Fibroblast of lung (primary cell): Measurements from ENCODE around the gene DKC1.

ENCODE experiments used
- EZH2 ChIP-seq: IDR thresholded peaks from 2 replicates; pipeline ENCODE4 v1.5.1; 2012; ENCODE audit warnings: low read length, control low read depth, mild to moderate bottlenecking; ENCODE audit errors: missing control alignments
- TF ChIP-seq, protein P1 (sequence below), 2 donors: IDR thresholded peaks in 1 of 2; conservative IDR thresholded peaks in 1 of 2; 1 replicate in 1 of 2; 2 replicates in 1 of 2; pipeline ENCODE4 v1.5.1; 2011 to 2012; ENCODE audit warnings: low read length in 2 of 2, control low read depth in 1 of 2, inconsistent platforms in 1 of 2, low read depth in 1 of 2, mild to moderate bottlenecking in 1 of 2

DNA sequence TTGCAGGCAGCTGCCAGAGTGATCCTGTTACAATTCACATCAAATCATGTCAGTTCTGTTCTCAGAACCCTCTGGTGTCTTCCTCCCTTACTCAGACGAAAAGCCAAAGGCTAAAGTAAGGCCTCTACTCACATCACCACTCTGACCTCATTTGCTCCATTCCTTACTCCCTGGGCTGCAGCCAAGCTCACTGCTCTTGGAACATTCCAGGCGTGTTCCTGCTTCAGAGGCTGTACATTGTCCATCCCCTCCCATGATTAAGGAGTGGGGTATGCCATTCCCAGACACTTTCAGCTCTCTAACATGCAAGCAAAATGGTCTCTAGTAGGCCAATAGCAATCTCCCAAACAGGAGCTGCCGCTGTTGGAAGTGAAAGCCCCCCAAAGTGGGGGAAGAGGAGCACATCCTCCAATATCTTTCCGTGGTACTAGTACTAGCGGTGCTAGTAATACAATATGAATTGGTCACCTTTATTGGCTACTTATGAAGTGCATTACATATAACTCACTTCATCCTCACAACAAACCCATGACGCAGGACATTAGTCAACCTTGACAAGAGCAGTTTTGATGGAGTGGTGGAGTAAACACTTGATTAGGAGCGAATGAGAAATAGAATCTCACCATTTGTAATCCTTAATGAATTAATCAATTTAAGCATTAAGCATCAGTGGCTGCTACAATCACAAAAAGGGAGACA is 26.8 kb upstream of the DKC1 start:
- TF ChIP-seq, protein P1, sequence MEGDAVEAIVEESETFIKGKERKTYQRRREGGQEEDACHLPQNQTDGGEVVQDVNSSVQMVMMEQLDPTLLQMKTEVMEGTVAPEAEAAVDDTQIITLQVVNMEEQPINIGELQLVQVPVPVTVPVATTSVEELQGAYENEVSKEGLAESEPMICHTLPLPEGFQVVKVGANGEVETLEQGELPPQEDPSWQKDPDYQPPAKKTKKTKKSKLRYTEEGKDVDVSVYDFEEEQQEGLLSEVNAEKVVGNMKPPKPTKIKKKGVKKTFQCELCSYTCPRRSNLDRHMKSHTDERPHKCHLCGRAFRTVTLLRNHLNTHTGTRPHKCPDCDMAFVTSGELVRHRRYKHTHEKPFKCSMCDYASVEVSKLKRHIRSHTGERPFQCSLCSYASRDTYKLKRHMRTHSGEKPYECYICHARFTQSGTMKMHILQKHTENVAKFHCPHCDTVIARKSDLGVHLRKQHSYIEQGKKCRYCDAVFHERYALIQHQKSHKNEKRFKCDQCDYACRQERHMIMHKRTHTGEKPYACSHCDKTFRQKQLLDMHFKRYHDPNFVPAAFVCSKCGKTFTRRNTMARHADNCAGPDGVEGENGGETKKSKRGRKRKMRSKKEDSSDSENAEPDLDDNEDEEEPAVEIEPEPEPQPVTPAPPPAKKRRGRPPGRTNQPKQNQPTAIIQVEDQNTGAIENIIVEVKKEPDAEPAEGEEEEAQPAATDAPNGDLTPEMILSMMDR (conservative IDR thresholded peaks at IDR 0.05 in 1 of 2, IDR thresholded peaks at IDR 0.05 in 1 of 2; ENCODE audit: low read depth in 1 of 2, low read length in 2 of 2) = no peak
- no peak for TF ChIP-seq EZH2
